Natural killer cell (primary cell): ENCODE measurements around the gene ADRA2B. TPM values are rescaled to one million over a fixed set of nuclear protein-coding genes. Genes with fewer than 3 reads are reported as not detected.
"Not testable (repeated sequence)": the region's sequence is repeated elsewhere in the genome, so short reads cannot be mapped to it uniquely, and the experiment has no call there.

Experiments used
- ATAC-seq, 3 donors: fragments of 150-1000 bp in 2 of 3; fragments of 200-7000 bp in 1 of 3; cut with Tn5 transposase; 1 replicate in 1 of 3; 2 replicates in 2 of 3; pipeline ENCODE4 v1.10.0; 2021; ENCODE audit warnings: mild to moderate bottlenecking in 2 of 3, moderate library complexity in 2 of 3
- DNase-seq, 2 donors: peaks; one replicate each; pipeline versions ENCODE4 v3.0.0 to v3.0.0-alpha.2; 2013 to 2021; ENCODE audit warnings: mixed read lengths in 1 of 2
- H3K27ac ChIP-seq: one replicate; pipeline ENCODE4 v1.5.1; 2013; ENCODE audit warnings: mild to moderate bottlenecking, low read length
- H3K27me3 ChIP-seq: one replicate; pipeline ENCODE4 v1.6.1; 2013; ENCODE audit warnings: low read length; ENCODE audit not compliant: control insufficient read depth, insufficient read depth
- H3K36me3 ChIP-seq: one replicate; pipeline ENCODE4 v1.6.1; 2013; ENCODE audit warnings: low read length; ENCODE audit not compliant: control insufficient read depth, insufficient read depth
- H3K4me1 ChIP-seq: one replicate; pipeline ENCODE4 v1.6.1; 2013; ENCODE audit warnings: low read length; ENCODE audit not compliant: control insufficient read depth, insufficient read depth
- H3K4me3 ChIP-seq: one replicate; pipeline ENCODE4 v1.5.1; 2013; ENCODE audit warnings: low read length
- H3K9me3 ChIP-seq: one replicate; pipeline ENCODE4 v1.6.1; 2013; ENCODE audit warnings: low read length; ENCODE audit not compliant: control insufficient read depth, insufficient read depth
- H3K27ac Mint-ChIP-seq, 2 donors: one replicate each; pipeline ENCODE4 v1.8.0; 2022; ENCODE audit warnings: mild to moderate bottlenecking in 2 of 2, mixed read lengths in 2 of 2, moderate library complexity in 1 of 2
- H3K27me3 Mint-ChIP-seq, 2 donors: one replicate each; pipeline ENCODE4 v1.8.0; 2022; ENCODE audit warnings: low read depth in 2 of 2, mixed read lengths in 2 of 2
- H3K36me3 Mint-ChIP-seq: one replicate; pipeline ENCODE4 v1.8.0; 2022; ENCODE audit warnings: mixed read lengths
- H3K4me1 Mint-ChIP-seq, 2 donors: one replicate each; pipeline ENCODE4 v1.8.0; 2022; ENCODE audit warnings: mixed read lengths in 2 of 2
- H3K4me3 Mint-ChIP-seq: one replicate; pipeline ENCODE4 v1.8.0; 2022; ENCODE audit warnings: mild to moderate bottlenecking, moderate library complexity, mixed read lengths
- H3K9me3 Mint-ChIP-seq, 2 donors: one replicate each; pipeline ENCODE4 v1.8.0; 2022; ENCODE audit warnings: mixed read lengths in 2 of 2
- CTCF ChIP-seq: fragments of 200-600 bp; IDR thresholded peaks from one replicate; pipeline ENCODE4 v1.8.0; 2022; ENCODE audit warnings: antibody characterized with exemption
- WGBS: methylation state at CpG from one replicate; pipeline ENCODE4 v1.1.7; 2013; ENCODE audit warnings: missing lambda C conversion rate; ENCODE audit not compliant: insufficient coverage; 5-methylcytosine and 5-hydroxymethylcytosine counted together
- intact Hi-C: fragments of 100-400 bp; cut with micrococcal nuclease; formaldehyde crosslinking; loops from one replicate; pipeline ENCODE4 v1.14.2; 2022
- total RNA-seq, 4 donors: library from RNA; stranded (reverse); fragments of 120-200 nt in 1 of 4; gene quantifications; one replicate each; pipeline versions ENCODE4 v1.2.3 to v1.2.4, GENCODE V29; 2013 to 2022

ADRA2B gene
- total RNA-seq, 3 donors from 2014 or later (not counting 1 experiment from before 2014, with no cell fraction given), result 0.18 to 1.3 (median 0.38) TPM

- no peaks in the 10 kb centered on the region for H3K9me3 ChIP-seq
- H3K27ac ChIP-seq, result no peak overlapping the region
- no peaks in the 10 kb centered on the region for H3K4me1 ChIP-seq
- TF ChIP-seq CTCF, result no peak
- H3K4me3 Mint-ChIP-seq, result no peak overlapping the region
- no peak overlapping the region for H3K4me3 ChIP-seq
- peaks cover under 1 to 7% of the 10 kb centered on the region in 2 donors for H3K27me3 Mint-ChIP-seq
- H3K27me3 ChIP-seq, result no peaks in the 10 kb centered on the region
- DNase-seq (peak in 1 of 2 donors; percentile 13), ATAC-seq (no peak)
- intact Hi-C loops, result no loop called here
- no peaks in the 10 kb centered on the region for H3K4me1 Mint-ChIP-seq
- H3K36me3 Mint-ChIP-seq, result no peaks in the 10 kb centered on the region
- H3K27ac Mint-ChIP-seq, result no peak overlapping the region
- H3K9me3 Mint-ChIP-seq, result no peaks in the 10 kb centered on the region
- H3K36me3 ChIP-seq, result no peaks in the 10 kb centered on the region
- 94% methylated on average over 12 of the region's 12 CpGs for WGBS
Measured at GRCh38 chr2:96085541-96086355, 30.6 kb downstream of the ADRA2B start.

GRCh38 chr2:96084858-96085518 is 31.4 kb downstream of the ADRA2B start:
- ATAC-seq, result not testable (repeated sequence)

GRCh38 chr2:96083989-96084857 is 32.1 kb downstream of the ADRA2B start:
- no peak overlapping the region for H3K4me3 Mint-ChIP-seq
- no peak overlapping the region for H3K27ac ChIP-seq
- H3K27me3 Mint-ChIP-seq, result peaks cover 13 to 16% of the 10 kb centered on the region in 2 donors
- no peaks in the 10 kb centered on the region for H3K4me1 Mint-ChIP-seq
- H3K9me3 ChIP-seq, result no peaks in the 10 kb centered on the region
- intact Hi-C loops, result no loop called here
- 87% methylated on average over 22 of the region's 22 CpGs for WGBS
- DNase-seq (peak in 1 of 2 donors; percentile 9), ATAC-seq (no peak)
- H3K36me3 ChIP-seq, result no peaks in the 10 kb centered on the region
- H3K36me3 Mint-ChIP-seq, result no peaks in the 10 kb centered on the region
- H3K4me1 ChIP-seq, result no peaks in the 10 kb centered on the region
- no peak overlapping the region for H3K4me3 ChIP-seq
- no peak overlapping the region for H3K27ac Mint-ChIP-seq
- H3K27me3 ChIP-seq, result no peaks in the 10 kb centered on the region
- H3K9me3 Mint-ChIP-seq, result no peaks in the 10 kb centered on the region
- no peak for TF ChIP-seq CTCF

More at GRCh38 chr2:96084858-96085518, 31.4 kb downstream of the ADRA2B start:
- H3K4me1 Mint-ChIP-seq, H3K27me3 ChIP-seq, H3K27ac Mint-ChIP-seq, H3K36me3 Mint-ChIP-seq, H3K27ac ChIP-seq, H3K4me1 ChIP-seq, H3K27me3 Mint-ChIP-seq, H3K9me3 Mint-ChIP-seq, H3K36me3 ChIP-seq, H3K4me3 ChIP-seq, H3K9me3 ChIP-seq, H3K4me3 Mint-ChIP-seq, intact Hi-C loops: not testable (repeated sequence)
- peak in 1 of 2 donors; percentile 11 for DNase-seq
- WGBS, result 86% methylated on average over 5 of the region's 7 CpGs
